Mesendoderm (in vitro differentiated cells): ENCODE results near the gene HOMER2.

ENCODE experiments used
- DNase-seq: peaks from one replicate; pipeline ENCODE4 v3.0.0; 2013
- H2AK5ac ChIP-seq: 2 replicates; pipeline ENCODE4 v1.6.1; 2013; ENCODE audit warnings: low read length, inconsistent platforms
- H2BK120ac ChIP-seq: 2 replicates; pipeline ENCODE4 v1.6.1; 2013; ENCODE audit warnings: low read depth, mild to moderate bottlenecking, low read length, moderate library complexity, mixed read lengths
- H2BK15ac ChIP-seq: replicated peaks from 2 replicates; pipeline ENCODE4 v1.6.1; 2013; ENCODE audit warnings: low read depth, mild to moderate bottlenecking, moderate library complexity
- H2BK5ac ChIP-seq: 2 replicates; pipeline ENCODE4 v1.6.1; 2013; ENCODE audit warnings: low read length, inconsistent platforms
- H3K18ac ChIP-seq: 2 replicates; pipeline ENCODE4 v1.6.1; 2013; ENCODE audit warnings: mild to moderate bottlenecking, low read length, mixed read lengths
- H3K23ac ChIP-seq: one replicate; pipeline ENCODE4 v1.6.1; 2013; ENCODE audit warnings: low read length
- H3K27ac ChIP-seq: 2 replicates; pipeline ENCODE4 v1.5.1; 2013; ENCODE audit warnings: low read depth, mild to moderate bottlenecking, inconsistent platforms, low read length, moderate library complexity
- H3K27me3 ChIP-seq: 2 replicates; pipeline ENCODE4 v1.6.1; 2013; ENCODE audit warnings: low read length, control low read depth, mild to moderate bottlenecking, inconsistent platforms; ENCODE audit not compliant: insufficient read depth, poor library complexity
- H3K36me3 ChIP-seq: 2 replicates; pipeline ENCODE4 v1.6.1; 2013; ENCODE audit warnings: low read length, inconsistent platforms; ENCODE audit not compliant: control insufficient read depth, insufficient read depth
- H3K4ac ChIP-seq: one replicate; pipeline ENCODE4 v1.6.1; 2013; ENCODE audit warnings: low read depth, mild to moderate bottlenecking, low read length, moderate library complexity
- H3K4me1 ChIP-seq: 2 replicates; pipeline ENCODE4 v1.6.1; 2013; ENCODE audit warnings: low read depth, low read length, inconsistent platforms; ENCODE audit not compliant: control insufficient read depth
- H3K4me2 ChIP-seq: 2 replicates; pipeline ENCODE4 v1.6.1; 2013; ENCODE audit warnings: low read length
- H3K4me3 ChIP-seq: 2 replicates; pipeline ENCODE4 v1.5.1; 2013; ENCODE audit warnings: mild to moderate bottlenecking, low read length
- H3K56ac ChIP-seq: one replicate; pipeline ENCODE4 v1.6.1; 2013; ENCODE audit warnings: low read length
- H3K79me1 ChIP-seq: 2 replicates; pipeline ENCODE4 v1.6.1; 2013; ENCODE audit warnings: low read length, inconsistent platforms
- H3K79me2 ChIP-seq: 2 replicates; pipeline ENCODE4 v1.6.1; 2013; ENCODE audit warnings: mild to moderate bottlenecking, low read length; ENCODE audit not compliant: control insufficient read depth, insufficient read depth
- H3K9ac ChIP-seq: 2 replicates; pipeline ENCODE4 v1.6.1; 2013; ENCODE audit warnings: low read length, inconsistent platforms
- H4K5ac ChIP-seq: one replicate; pipeline ENCODE4 v1.6.1; 2013; ENCODE audit warnings: low read length
- H4K8ac ChIP-seq: one replicate; pipeline ENCODE4 v1.6.1; 2013; ENCODE audit warnings: low read depth, mild to moderate bottlenecking, control low read depth, low read length, moderate library complexity
- WGBS: extraction: QIAGEN DNeasy Blood & Tissue Kit; methylation state at CpG from one replicate; pipeline ENCODE4 v1.1.7; 2013; ENCODE audit warnings: low lambda C conversion rate, missing lambda C conversion rate; ENCODE audit not compliant: insufficient coverage; ENCODE audit errors: extremely low coverage; 5-methylcytosine and 5-hydroxymethylcytosine counted together

HOMER2 gene

GRCh38 chr15:82848241-82848993, 104.1 kb downstream of the HOMER2 start:
- no peak overlapping the region for H4K5ac ChIP-seq
- no peak overlapping the region for H4K8ac ChIP-seq
- H3K27ac ChIP-seq, result no peak overlapping the region
- H3K79me1 ChIP-seq, result no peaks in the 10 kb centered on the region
- peaks cover 4% of the 10 kb centered on the region for H3K4me1 ChIP-seq
- H2BK120ac ChIP-seq, result no peak overlapping the region
- H3K79me2 ChIP-seq, result no peaks in the 10 kb centered on the region
- no peak overlapping the region for H3K4me3 ChIP-seq
- H3K23ac ChIP-seq, result no peak overlapping the region
- WGBS, result no CpG with 5 or more reads among the region's 9 CpGs
- DNase-seq, result no peak
- H3K18ac ChIP-seq, result no peak overlapping the region
- no peaks in the 10 kb centered on the region for H3K27me3 ChIP-seq
- H3K36me3 ChIP-seq, result no peaks in the 10 kb centered on the region
- no peak overlapping the region for H2BK15ac ChIP-seq
- no peak overlapping the region for H3K4me2 ChIP-seq
- H3K9ac ChIP-seq, result no peak overlapping the region
- no peak overlapping the region for H2AK5ac ChIP-seq
- H2BK5ac ChIP-seq, result no peak overlapping the region
- no peak overlapping the region for H3K56ac ChIP-seq
- no peak overlapping the region for H3K4ac ChIP-seq

GRCh38 chr15:82847703-82848102, 104.8 kb downstream of the HOMER2 start:
- no peak overlapping the region for H2BK120ac ChIP-seq
- H3K18ac ChIP-seq, result no peak overlapping the region
- no peak overlapping the region for H3K4ac ChIP-seq
- no peak overlapping the region for H4K5ac ChIP-seq
- no peaks in the 10 kb centered on the region for H3K27me3 ChIP-seq
- H3K23ac ChIP-seq, result no peak overlapping the region
- no CpG with 5 or more reads among the region's 8 CpGs for WGBS
- no peak overlapping the region for H3K4me2 ChIP-seq
- peaks cover 4% of the 10 kb centered on the region for H3K4me1 ChIP-seq
- H2BK15ac ChIP-seq, result no peak overlapping the region
- no peak overlapping the region for H3K56ac ChIP-seq
- DNase-seq, result no peak
- no peak overlapping the region for H2AK5ac ChIP-seq
- H4K8ac ChIP-seq, result no peak overlapping the region
- no peaks in the 10 kb centered on the region for H3K36me3 ChIP-seq
- no peak overlapping the region for H3K4me3 ChIP-seq
- no peaks in the 10 kb centered on the region for H3K79me2 ChIP-seq
- H2BK5ac ChIP-seq, result no peak overlapping the region
- no peak overlapping the region for H3K9ac ChIP-seq
- H3K79me1 ChIP-seq, result no peaks in the 10 kb centered on the region
- no peak overlapping the region for H3K27ac ChIP-seq

GRCh38 chr15:82846621-82847020, 105.9 kb downstream of the HOMER2 start:
- WGBS, result no CpG with 5 or more reads among the region's 4 CpGs
- Histone ChIP-seq H2AK5ac (no peak overlapping the region), H4K5ac (no peak overlapping the region), H3K27ac (no peak overlapping the region), H3K4ac (no peak overlapping the region), H3K18ac (no peak overlapping the region), H3K79me1 (no peaks in the 10 kb centered on the region), H3K56ac (no peak overlapping the region), H3K9ac (no peak overlapping the region), H3K4me2 (no peak overlapping the region), H3K27me3 (no peaks in the 10 kb centered on the region), H3K36me3 (no peaks in the 10 kb centered on the region), H2BK120ac (no peak overlapping the region), H2BK15ac (no peak overlapping the region), H3K4me1 (peaks cover 4% of the 10 kb centered on the region), H2BK5ac (no peak overlapping the region), H4K8ac (no peak overlapping the region), H3K79me2 (no peaks in the 10 kb centered on the region), H3K23ac (no peak overlapping the region), H3K4me3 (no peak overlapping the region)
- DNase-seq, result no peak

GRCh38 chr15:82845686-82846085, 106.8 kb downstream of the HOMER2 start:
- no peaks in the 10 kb centered on the region for H3K36me3 ChIP-seq
- no peak overlapping the region for H4K8ac ChIP-seq
- H3K4ac ChIP-seq, result no peak overlapping the region
- H3K56ac ChIP-seq, result no peak overlapping the region
- no peak overlapping the region for H4K5ac ChIP-seq
- H2BK15ac ChIP-seq, result no peak overlapping the region
- DNase-seq, result no peak
- no peak overlapping the region for H2BK5ac ChIP-seq
- H3K9ac ChIP-seq, result no peak overlapping the region
- H3K79me1 ChIP-seq, result no peaks in the 10 kb centered on the region
- no peak overlapping the region for H3K23ac ChIP-seq
- H3K4me3 ChIP-seq, result no peak overlapping the region
- H3K27ac ChIP-seq, result no peak overlapping the region
- no peak overlapping the region for H2AK5ac ChIP-seq
- WGBS, result no CpG with 5 or more reads among the region's 7 CpGs
- H2BK120ac ChIP-seq, result no peak overlapping the region
- peaks cover 4% of the 10 kb centered on the region for H3K4me1 ChIP-seq
- no peaks in the 10 kb centered on the region for H3K79me2 ChIP-seq
- H3K18ac ChIP-seq, result no peak overlapping the region
- no peaks in the 10 kb centered on the region for H3K27me3 ChIP-seq
- H3K4me2 ChIP-seq, result no peak overlapping the region

- H2AK5ac ChIP-seq, result no peak overlapping the region
- H3K4me3 ChIP-seq, result no peak overlapping the region
- no peak overlapping the region for H4K8ac ChIP-seq
- no peaks in the 10 kb centered on the region for H3K79me1 ChIP-seq
- no peak overlapping the region for H2BK15ac ChIP-seq
- H3K4ac ChIP-seq, result no peak overlapping the region
- H2BK120ac ChIP-seq, result no peak overlapping the region
- no peak overlapping the region for H4K5ac ChIP-seq
- no peak overlapping the region for H3K9ac ChIP-seq
- no peak overlapping the region for H3K4me2 ChIP-seq
- H3K56ac ChIP-seq, result no peak overlapping the region
- no peaks in the 10 kb centered on the region for H3K4me1 ChIP-seq
- H3K27me3 ChIP-seq, result no peaks in the 10 kb centered on the region
- WGBS, result no CpG with 5 or more reads among the region's 3 CpGs
- no peak overlapping the region for H2BK5ac ChIP-seq
- no peak for DNase-seq
- H3K18ac ChIP-seq, result no peak overlapping the region
- H3K36me3 ChIP-seq, result no peaks in the 10 kb centered on the region
- no peaks in the 10 kb centered on the region for H3K79me2 ChIP-seq
- no peak overlapping the region for H3K23ac ChIP-seq
- no peak overlapping the region for H3K27ac ChIP-seq
Observed at GRCh38 chr15:82843566-82843965, 109.0 kb downstream of the HOMER2 start.

- H3K36me3 ChIP-seq, result no peaks in the 10 kb centered on the region
- no peak overlapping the region for H3K18ac ChIP-seq
- no peak overlapping the region for H3K56ac ChIP-seq
- H3K23ac ChIP-seq, result no peak overlapping the region
- no peak overlapping the region for H4K8ac ChIP-seq
- no peak overlapping the region for H3K4me3 ChIP-seq
- H3K9ac ChIP-seq, result no peak overlapping the region
- H3K4me2 ChIP-seq, result no peak overlapping the region
- WGBS, result no CpG with 5 or more reads among the region's 4 CpGs
- no peak overlapping the region for H4K5ac ChIP-seq
- no peaks in the 10 kb centered on the region for H3K4me1 ChIP-seq
- H2BK5ac ChIP-seq, result no peak overlapping the region
- no peak overlapping the region for H2BK120ac ChIP-seq
- H3K27me3 ChIP-seq, result no peaks in the 10 kb centered on the region
- no peaks in the 10 kb centered on the region for H3K79me1 ChIP-seq
- no peak overlapping the region for H3K4ac ChIP-seq
- DNase-seq, result no peak
- no peak overlapping the region for H2AK5ac ChIP-seq
- no peaks in the 10 kb centered on the region for H3K79me2 ChIP-seq
- H3K27ac ChIP-seq, result no peak overlapping the region
- no peak overlapping the region for H2BK15ac ChIP-seq
Observed at GRCh38 chr15:82840166-82840565, 112.4 kb downstream of the HOMER2 start.
